VCaP (cell line): ENCODE results near the gene PAEP.

ENCODE experiments used
- H3K27ac ChIP-seq: fragments of 450-650 bp; 2 replicates; pipeline ENCODE4 v1.5.1; 2017
- TF ChIP-seq, protein P1 (sequence below): fragments of 450-650 bp; conservative IDR thresholded peaks from 2 replicates; pipeline ENCODE4 v1.5.1; 2017; ENCODE audit warnings: mild to moderate bottlenecking, moderate library complexity

The PAEP gene

DNA sequence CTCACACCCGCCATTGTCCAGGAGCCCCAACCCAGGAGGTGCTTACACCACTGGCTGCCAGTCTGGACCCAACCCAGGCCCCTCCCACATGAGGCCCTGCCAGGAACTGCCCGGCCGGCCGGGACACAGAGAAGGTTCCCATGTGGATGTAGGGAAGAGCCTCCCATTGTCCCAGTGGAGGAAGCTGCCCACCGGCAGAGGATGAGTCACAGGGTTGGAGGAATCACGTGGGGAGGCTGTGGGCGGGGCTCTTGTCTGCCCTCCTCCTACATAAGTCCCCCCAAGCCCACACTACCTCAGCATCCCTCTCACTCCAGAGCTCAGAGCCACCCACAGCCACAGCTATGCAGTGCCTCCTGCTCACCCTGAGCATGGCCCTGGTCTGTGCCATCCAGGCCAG lies 26.1 kb downstream of the PAEP start:
- no peak overlapping the region for H3K27ac ChIP-seq
- TF ChIP-seq, protein P1, sequence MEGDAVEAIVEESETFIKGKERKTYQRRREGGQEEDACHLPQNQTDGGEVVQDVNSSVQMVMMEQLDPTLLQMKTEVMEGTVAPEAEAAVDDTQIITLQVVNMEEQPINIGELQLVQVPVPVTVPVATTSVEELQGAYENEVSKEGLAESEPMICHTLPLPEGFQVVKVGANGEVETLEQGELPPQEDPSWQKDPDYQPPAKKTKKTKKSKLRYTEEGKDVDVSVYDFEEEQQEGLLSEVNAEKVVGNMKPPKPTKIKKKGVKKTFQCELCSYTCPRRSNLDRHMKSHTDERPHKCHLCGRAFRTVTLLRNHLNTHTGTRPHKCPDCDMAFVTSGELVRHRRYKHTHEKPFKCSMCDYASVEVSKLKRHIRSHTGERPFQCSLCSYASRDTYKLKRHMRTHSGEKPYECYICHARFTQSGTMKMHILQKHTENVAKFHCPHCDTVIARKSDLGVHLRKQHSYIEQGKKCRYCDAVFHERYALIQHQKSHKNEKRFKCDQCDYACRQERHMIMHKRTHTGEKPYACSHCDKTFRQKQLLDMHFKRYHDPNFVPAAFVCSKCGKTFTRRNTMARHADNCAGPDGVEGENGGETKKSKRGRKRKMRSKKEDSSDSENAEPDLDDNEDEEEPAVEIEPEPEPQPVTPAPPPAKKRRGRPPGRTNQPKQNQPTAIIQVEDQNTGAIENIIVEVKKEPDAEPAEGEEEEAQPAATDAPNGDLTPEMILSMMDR, result no peak

DNA sequence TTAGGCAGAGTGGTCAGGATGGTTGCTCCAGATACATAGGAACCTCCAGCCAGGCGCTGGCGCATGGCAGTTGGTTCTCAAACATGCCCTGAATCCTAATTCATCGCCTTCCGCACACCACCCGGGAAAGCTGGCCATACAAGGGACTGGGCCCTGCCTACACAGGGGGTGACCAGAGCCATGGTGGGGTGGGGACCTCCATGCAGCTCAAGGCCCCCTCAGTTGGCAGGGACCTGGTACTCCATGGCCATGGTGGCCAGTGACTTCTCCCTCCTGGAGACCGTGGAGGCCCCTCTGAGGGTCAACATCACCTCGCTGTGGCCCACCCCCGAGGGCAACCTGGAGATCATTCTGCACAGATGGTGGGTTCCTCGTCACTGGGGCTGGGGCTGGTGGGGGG lies 26.8 kb downstream of the PAEP start:
- TF ChIP-seq, protein P1, result no peak

GRCh38 chr9:135588886-135589595 lies 27.5 kb downstream of the PAEP start:
- no peak overlapping the region for H3K27ac ChIP-seq
- TF ChIP-seq, protein P1, result no peak

More for the DNA sequence above, 26.8 kb downstream of the PAEP start:
- no peak overlapping the region for H3K27ac ChIP-seq

- H3K27ac ChIP-seq, result no peak overlapping the region
- TF ChIP-seq, protein P1, result no peak
These were observed 28.3 kb downstream of the PAEP start for GRCh38 chr9:135589596-135590485.

DNA sequence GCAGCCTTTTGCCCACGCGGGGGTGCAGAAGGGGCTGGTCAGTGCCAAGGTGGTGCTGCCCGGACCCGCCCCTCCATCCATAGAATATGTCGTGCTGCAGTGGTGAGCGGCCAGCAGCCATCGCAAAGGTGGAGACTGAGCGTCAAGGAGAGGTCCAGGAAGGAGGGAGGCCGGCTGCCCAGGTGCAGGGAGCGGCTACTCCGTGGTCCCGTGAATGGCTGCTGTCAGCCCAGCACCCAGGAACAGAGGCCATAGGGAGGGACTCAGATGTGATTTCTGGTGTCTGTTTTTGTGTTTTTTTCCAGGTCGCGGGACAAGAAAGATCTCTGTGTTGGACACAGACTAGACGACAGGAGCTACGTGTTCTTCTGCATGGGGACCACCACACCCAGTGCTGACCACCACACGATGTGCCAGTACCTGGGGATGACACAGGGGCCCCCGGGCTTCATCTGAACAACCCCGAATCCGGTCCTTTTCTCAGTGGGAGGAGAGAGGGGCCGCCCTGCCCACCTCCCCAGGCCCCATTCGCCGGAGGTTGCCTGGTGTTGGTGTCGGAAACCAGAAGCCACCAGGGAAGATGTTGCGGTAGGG lies 29.0 kb downstream of the PAEP start:
- TF ChIP-seq, protein P1, result no peak
- no peak overlapping the region for H3K27ac ChIP-seq

DNA sequence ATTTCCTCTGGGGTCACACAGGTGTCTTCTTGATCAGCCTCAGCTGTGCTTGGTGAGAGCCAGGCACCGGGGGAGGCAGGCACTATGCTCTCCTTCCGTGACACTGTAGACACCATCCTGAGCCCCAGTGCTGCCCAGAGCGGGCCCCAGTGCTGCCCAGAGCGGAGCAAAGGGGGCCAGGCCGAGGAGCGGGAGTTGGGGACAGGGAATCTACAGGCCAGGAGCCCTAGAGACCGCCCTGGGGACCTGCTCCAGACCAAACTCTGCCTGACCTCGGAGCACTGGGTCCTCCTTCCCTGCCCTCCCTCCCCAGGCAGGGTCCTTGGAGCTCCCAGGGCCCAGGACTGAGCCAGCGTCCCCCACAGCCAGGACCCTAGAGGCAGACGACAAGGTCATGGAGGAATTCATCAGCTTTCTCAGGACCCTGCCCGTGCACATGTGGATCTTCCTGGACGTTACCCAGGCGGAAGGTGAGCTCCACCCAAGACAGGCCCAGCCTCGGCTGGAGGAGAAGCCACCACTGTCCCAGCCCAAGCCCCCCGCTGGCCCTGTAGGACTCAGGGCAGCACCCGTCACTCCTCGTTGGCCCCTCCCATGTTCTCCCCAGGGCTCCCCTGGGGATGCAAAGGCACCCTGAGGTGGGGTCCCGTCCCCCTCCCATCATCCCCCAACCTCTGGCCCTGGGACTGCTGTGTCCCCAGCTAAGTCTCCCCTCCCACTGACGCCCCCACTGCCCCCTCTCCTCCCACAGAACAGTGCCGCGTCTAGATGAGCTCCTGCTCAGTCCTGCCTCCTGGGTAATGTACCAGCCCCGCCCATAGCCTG lies 30.2 kb downstream of the PAEP start:
- TF ChIP-seq, protein P1, result no peak
- no peak overlapping the region for H3K27ac ChIP-seq

DNA sequence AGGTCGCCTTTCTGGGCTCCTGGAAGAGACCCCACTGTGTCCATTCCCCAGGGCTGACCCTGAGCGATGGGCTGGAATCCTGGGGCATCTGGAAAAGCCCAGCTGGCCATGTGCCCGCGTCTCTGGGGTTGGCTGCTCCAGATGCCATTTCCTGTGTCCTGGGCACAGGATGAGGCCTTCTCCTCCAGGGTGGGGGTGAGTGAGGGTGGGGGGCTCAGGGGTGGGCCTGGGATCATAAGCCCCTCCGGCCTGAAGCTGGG lies 30.7 kb downstream of the PAEP start:
- no peak overlapping the region for H3K27ac ChIP-seq

More for the DNA sequence above, 30.7 kb downstream of the PAEP start:
- TF ChIP-seq, protein P1, result no peak
